ENCODE results near the gene OSBP. TPM values are rescaled to one million over a fixed set of nuclear protein-coding genes. Genes with fewer than 3 reads are reported as not detected.

The OSBP gene
- total and polyA plus RNA-seq, 2 experiments from 2014 or later: 11.0 to 39.3 TPM

DNA sequence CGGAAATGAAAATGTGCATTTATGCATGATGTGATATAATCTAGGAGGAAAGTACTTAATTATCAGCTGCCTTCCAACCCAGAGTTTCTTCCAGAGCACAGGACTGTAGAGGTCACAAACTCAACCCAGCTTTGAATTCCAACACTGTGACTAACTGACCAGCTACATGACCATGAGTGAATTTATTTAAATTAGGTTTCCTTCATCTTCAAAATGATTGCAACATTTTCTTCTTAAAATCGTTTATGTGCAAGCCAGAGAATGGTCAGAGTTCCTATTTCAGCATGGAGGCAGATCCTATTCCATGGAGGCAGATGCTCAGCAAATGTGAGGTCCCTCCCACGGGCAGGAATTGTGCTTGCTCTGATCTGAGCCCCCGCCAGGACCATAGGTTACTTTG is 42.4 kb downstream of the OSBP start:
- DNase-seq (ENCODE audit: low spot score) (no peak), ATAC-seq (no peak)
- TF ChIP-seq NANOG (IDR thresholded peaks at IDR 0.05; ENCODE audit: borderline replicate concordance) (no peak), ZNF114 (CRISPR knock-in tag; IDR thresholded peaks at IDR 0.05) (no peak), JUNB (IDR thresholded peaks at IDR 0.05; ENCODE audit: unreplicated experiment) (no peak), CREB1 (CRISPR knock-in tag; IDR thresholded peaks at IDR 0.05; ENCODE audit: low read depth) (no peak)
- TF ChIP-seq, protein P1, sequence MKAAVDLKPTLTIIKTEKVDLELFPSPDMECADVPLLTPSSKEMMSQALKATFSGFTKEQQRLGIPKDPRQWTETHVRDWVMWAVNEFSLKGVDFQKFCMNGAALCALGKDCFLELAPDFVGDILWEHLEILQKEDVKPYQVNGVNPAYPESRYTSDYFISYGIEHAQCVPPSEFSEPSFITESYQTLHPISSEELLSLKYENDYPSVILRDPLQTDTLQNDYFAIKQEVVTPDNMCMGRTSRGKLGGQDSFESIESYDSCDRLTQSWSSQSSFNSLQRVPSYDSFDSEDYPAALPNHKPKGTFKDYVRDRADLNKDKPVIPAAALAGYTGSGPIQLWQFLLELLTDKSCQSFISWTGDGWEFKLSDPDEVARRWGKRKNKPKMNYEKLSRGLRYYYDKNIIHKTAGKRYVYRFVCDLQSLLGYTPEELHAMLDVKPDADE (IDR thresholded peaks at IDR 0.05): no peak
- TF ChIP-seq, protein P2, sequence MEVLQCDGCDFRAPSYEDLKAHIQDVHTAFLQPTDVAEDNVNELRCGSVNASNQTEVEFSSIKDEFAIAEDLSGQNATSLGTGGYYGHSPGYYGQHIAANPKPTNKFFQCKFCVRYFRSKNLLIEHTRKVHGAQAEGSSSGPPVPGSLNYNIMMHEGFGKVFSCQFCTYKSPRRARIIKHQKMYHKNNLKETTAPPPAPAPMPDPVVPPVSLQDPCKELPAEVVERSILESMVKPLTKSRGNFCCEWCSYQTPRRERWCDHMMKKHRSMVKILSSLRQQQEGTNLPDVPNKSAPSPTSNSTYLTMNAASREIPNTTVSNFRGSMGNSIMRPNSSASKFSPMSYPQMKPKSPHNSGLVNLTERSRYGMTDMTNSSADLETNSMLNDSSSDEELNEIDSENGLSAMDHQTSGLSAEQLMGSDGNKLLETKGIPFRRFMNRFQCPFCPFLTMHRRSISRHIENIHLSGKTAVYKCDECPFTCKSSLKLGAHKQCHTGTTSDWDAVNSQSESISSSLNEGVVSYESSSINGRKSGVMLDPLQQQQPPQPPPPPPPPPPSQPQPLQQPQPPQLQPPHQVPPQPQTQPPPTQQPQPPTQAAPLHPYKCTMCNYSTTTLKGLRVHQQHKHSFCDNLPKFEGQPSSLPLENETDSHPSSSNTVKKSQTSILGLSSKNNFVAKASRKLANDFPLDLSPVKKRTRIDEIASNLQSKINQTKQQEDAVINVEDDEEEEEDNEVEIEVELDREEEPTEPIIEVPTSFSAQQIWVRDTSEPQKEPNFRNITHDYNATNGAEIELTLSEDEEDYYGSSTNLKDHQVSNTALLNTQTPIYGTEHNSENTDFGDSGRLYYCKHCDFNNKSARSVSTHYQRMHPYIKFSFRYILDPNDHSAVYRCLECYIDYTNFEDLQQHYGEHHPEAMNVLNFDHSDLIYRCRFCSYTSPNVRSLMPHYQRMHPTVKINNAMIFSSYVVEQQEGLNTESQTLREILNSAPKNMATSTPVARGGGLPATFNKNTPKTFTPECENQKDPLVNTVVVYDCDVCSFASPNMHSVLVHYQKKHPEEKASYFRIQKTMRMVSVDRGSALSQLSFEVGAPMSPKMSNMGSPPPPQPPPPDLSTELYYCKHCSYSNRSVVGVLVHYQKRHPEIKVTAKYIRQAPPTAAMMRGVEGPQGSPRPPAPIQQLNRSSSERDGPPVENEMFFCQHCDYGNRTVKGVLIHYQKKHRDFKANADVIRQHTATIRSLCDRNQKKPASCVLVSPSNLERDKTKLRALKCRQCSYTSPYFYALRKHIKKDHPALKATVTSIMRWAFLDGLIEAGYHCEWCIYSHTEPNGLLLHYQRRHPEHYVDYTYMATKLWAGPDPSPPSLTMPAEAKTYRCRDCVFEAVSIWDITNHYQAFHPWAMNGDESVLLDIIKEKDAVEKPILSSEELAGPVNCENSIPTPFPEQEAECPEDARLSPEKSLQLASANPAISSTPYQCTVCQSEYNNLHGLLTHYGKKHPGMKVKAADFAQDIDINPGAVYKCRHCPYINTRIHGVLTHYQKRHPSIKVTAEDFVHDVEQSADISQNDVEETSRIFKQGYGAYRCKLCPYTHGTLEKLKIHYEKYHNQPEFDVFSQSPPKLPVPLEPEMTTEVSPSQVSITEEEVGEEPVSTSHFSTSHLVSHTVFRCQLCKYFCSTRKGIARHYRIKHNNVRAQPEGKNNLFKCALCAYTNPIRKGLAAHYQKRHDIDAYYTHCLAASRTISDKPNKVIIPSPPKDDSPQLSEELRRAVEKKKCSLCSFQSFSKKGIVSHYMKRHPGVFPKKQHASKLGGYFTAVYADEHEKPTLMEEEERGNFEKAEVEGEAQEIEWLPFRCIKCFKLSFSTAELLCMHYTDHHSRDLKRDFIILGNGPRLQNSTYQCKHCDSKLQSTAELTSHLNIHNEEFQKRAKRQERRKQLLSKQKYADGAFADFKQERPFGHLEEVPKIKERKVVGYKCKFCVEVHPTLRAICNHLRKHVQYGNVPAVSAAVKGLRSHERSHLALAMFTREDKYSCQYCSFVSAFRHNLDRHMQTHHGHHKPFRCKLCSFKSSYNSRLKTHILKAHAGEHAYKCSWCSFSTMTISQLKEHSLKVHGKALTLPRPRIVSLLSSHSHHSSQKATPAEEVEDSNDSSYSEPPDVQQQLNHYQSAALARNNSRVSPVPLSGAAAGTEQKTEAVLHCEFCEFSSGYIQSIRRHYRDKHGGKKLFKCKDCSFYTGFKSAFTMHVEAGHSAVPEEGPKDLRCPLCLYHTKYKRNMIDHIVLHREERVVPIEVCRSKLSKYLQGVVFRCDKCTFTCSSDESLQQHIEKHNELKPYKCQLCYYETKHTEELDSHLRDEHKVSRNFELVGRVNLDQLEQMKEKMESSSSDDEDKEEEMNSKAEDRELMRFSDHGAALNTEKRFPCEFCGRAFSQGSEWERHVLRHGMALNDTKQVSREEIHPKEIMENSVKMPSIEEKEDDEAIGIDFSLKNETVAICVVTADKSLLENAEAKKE (CRISPR knock-in tag; IDR thresholded peaks at IDR 0.05): no peak
- H3K36me3 ChIP-seq (ENCODE audit: insufficient read depth): peaks cover 17% of the 10 kb centered on the region
- no peak overlapping the region for H3K27ac ChIP-seq (ENCODE audit: low read depth)
- H3K27ac Mint-ChIP-seq: no peak overlapping the region
- no peak overlapping the region for H3K4me2 ChIP-seq
- H3K4me1 ChIP-seq (ENCODE audit: insufficient read depth): no peaks in the 10 kb centered on the region
- no peak overlapping the region for H2AFZ ChIP-seq
- no peaks in the 10 kb centered on the region for H3K9me2 ChIP-seq (ENCODE audit: insufficient read depth)
- no peak overlapping the region for H3K4me3 Mint-ChIP-seq
- no peaks in the 10 kb centered on the region for H3K4me1 Mint-ChIP-seq
- no peaks in the 10 kb centered on the region for H3K9me3 Mint-ChIP-seq
- no peaks in the 10 kb centered on the region for H3K27me3 Mint-ChIP-seq (ENCODE audit: insufficient read depth, low read depth, poor library complexity)
- no peaks in the 10 kb centered on the region for H3K27me3 ChIP-seq (ENCODE audit: insufficient read depth)
- H3K4me3 ChIP-seq: no peak overlapping the region
- H3K79me2 ChIP-seq (replicated peaks; ENCODE audit: insufficient read depth): no peaks in the 10 kb centered on the region
- peaks cover 1% of the 10 kb centered on the region; the same call in 1 of the 2 replicates for H4K20me1 ChIP-seq (replicated peaks; ENCODE audit: insufficient read depth)
- 0 out of 2 replicates have a peak, but pooled peaks cover 3% of the 10 kb centered on the region for H3F3A ChIP-seq (replicated peaks; ENCODE audit: low read depth)
- H3K36me3 Mint-ChIP-seq (ENCODE audit: low read depth): peaks cover 34% of the 10 kb centered on the region
